ENCODE data around the gene ALKBH2.
"Not testable (repeated sequence)": the region's sequence is repeated elsewhere in the genome, so short reads cannot be mapped to it uniquely, and the experiment has no call there.

The ALKBH2 gene

GRCh38 chr12:109069307-109070271 lies 23.7 kb downstream of the ALKBH2 start:
- no peak for DNase-seq (ENCODE audit: low spot score)

GRCh38 chr12:109065853-109066193 lies 27.4 kb downstream of the ALKBH2 start:
- no peak for DNase-seq (ENCODE audit: low spot score)

DNA sequence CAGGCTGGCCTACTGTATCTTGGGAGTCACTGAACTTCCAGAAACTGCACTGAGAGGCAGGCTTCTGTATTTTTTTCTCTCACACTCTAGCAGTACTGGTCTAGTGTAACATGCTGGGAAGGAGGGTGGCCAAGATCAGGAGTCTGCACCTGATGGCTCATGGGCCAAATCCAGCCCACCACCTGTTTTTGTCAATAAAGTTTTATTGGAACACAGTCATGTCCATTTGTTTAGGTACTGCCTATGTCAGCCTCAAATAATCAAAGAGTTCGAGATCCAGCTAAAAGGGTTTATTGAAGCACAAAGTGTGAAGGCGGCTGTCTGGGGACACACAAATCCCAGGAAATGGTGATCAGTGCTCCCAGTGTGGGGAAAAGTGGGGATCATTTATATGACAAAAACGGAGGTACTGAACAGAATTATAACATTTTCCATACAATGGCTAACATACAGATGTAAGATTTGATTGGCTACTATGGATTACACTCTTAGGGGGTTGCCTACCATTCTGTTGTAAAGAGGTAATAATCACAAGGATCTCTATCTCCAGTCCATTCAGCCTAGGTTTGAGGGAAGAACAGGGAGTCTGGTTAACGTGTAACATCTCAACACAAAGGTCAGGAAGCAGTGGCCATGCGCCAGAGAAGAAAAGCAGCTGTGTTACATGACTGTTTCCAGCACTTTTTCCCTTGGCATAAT lies 28.0 kb downstream of the ALKBH2 start:
- DNase-seq (ENCODE audit: low spot score), result no peak

- no peak for DNase-seq (ENCODE audit: low spot score)
Observed at GRCh38 chr12:109064143-109064542, 29.1 kb downstream of the ALKBH2 start.

DNA sequence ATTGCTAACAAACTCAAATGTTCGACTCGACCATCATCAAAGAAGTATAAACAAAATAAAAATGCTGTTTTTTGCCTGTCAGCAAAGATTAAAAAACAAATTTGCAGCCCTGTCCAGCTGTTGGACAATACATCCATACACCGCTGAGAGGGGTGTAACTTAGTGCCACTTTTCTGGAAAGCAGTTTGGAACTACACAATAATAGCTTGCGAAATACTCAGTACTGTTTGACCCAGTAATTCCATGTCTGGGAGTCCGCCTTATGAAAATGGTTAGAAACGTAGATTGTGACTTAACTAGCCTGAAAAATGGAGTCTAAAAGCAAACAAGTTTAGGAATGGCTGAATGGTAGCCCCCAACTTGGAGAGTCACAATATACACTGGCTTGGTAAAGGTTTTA lies 34.5 kb downstream of the ALKBH2 start:
- no peak for DNase-seq (ENCODE audit: low spot score)

DNA sequence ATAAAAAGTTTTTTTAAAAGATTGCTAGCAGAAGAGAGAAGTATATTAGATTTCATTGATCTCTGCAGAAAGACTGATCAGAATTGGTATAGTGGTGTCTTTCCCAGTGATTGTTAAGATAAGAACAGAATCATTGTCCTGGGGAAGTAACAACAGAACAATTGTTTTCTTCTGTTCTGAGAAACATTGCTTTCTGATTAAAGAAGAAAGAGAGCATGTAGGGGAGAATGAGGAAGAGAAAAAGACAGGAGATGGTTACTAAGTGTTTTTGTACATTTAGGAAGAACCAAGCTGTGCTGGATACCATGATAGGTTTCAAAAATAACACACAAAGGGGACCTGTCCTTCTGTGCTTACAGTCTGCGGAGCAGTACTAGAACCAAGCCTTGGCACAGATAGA lies 35.9 kb downstream of the ALKBH2 start:
- DNase-seq (ENCODE audit: low spot score), result no peak

DNA sequence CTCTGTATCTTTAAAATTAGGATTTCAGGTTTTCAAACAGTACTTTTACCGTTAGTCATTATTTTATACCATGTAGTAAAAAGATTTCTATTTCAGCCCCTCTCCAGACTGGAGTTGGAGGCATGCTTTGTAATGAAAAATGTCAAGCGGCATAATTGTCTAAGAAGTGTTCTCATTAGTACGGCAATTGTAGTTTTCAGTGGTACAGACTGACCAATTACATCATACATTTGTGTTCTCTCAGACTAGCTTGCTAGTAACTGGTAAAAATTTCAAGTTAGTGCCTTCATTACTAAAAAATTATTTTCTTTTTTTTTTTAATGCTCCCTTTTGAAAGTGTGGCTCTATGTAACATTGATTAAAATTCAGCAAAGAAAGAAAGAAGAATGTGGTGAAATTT lies 36.4 kb downstream of the ALKBH2 start:
- no peak for DNase-seq (ENCODE audit: low spot score)

DNA sequence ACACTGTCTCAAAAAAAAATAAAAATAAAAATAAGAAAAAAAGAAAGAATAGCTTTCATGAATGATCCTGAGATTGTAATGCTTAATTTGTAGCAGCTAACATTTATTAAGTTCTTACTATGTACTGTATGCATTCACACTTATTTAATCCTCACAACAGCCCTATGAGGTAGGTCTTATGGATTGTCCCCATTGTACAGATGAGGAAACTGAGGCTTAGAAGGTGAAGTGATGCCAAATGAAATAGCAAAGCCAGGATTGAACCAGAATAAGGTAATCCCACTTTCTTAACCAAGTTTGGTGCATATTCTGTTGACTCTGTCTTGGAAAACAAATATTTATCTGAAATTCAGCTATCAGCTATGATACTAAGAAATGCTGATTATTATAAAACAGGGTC lies 38.8 kb downstream of the ALKBH2 start:
- no peak for DNase-seq (ENCODE audit: low spot score)

DNA sequence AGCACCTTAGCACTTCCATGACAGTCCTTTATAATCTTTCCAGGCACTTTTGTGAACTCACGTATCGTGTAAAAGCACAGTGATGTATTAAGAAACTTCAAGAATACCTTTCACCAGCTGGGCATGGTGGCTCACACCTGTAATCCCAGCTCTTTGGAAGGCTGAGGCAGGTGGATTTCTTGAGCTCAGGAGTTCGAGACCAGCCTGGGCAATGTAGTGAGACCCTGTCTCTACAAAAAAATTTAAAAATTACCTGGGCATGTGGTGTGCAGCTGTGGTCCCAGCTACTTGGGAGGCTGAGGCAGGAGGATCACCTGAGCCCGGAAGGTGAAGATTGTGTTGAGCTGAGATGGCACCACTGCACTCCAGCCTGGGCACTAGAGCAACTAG lies 39.2 kb downstream of the ALKBH2 start:
- not testable (repeated sequence) for DNase-seq (ENCODE audit: low spot score)

DNA sequence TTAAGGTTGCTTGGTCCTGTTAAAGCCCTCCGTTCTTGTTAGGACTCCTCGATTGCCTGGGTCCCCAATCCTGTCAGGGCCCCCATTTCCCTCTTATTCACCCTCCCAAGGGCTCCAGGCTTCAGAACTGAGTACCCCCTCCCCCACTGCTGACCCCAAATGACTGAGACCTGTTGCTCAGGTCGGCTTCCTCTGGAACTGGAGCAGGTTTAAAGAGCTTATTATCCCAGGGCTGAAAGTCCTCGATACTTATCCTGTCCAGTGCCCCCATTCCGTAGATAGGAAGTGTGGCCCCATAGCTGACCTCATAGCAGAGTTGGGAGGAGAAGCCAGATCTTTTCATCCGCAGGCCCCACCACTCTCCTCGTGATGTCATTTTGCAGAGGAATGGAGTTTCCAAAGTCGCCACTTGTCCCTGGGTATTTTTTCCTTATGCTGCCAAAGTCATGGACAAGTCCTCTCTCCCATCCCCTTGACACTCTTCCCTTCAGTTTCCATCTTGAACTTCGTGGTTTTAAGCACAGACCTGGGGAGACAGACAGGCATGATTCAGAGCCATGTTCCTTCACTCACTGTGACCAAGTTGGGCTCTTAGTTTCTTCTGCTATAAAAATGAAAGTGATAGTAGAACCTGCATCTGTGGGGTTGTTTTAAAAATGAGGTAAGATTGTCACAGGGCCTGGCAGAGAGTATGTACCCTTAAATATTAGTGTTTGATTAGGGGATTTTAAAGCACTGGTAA lies 39.7 kb downstream of the ALKBH2 start:
- no peak for DNase-seq (ENCODE audit: low spot score)

GRCh38 chr12:109052414-109053323 lies 40.6 kb downstream of the ALKBH2 start, which contains the start of gene USP30:
Gene USP30 (plus strand): TSS chr12:109052576. CDS start chr12:109052679, 103 bp downstream.
- DNase-seq (ENCODE audit: low spot score), result peak; percentile 98

DNA sequence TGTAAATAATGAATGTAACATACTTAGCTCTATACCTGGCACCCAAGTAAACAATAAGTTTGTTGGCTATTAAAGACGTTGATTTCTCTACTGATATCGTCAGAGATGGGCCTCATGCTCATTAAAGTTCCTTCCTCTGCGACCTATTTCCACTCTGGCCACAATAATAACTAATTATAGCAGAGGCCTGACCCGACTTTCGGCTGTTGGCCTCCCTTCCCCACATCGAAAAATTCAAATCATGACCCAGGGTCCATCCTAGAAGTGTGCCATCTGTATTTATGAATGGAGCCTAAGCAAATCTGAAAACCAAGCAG lies 41.2 kb downstream of the ALKBH2 start:
- no peak for DNase-seq (ENCODE audit: low spot score)

- not testable (repeated sequence) for DNase-seq (ENCODE audit: low spot score)
Observed at GRCh38 chr12:109049794-109050193, 43.5 kb downstream of the ALKBH2 start.

DNA sequence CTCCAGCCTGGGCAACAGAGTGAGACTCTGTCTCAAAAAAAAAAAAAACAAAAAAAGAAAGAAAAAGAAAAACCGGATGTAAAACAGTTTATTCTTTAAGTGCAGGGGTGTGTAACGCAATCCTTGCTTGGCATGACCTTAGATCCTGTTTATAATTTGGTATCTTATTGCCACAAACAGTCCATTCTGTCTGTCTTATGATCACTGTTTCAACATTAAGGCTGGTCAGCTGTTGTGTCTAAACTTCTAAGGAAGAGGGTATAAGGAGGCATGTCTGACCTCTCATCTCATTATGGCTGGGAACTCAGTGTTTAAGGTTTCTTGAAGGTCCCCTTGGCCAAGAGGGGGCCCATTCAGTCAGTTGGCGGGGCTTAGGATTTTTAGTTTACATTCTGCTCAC lies 44.6 kb downstream of the ALKBH2 start:
- DNase-seq (ENCODE audit: low spot score), result not testable (repeated sequence)

DNA sequence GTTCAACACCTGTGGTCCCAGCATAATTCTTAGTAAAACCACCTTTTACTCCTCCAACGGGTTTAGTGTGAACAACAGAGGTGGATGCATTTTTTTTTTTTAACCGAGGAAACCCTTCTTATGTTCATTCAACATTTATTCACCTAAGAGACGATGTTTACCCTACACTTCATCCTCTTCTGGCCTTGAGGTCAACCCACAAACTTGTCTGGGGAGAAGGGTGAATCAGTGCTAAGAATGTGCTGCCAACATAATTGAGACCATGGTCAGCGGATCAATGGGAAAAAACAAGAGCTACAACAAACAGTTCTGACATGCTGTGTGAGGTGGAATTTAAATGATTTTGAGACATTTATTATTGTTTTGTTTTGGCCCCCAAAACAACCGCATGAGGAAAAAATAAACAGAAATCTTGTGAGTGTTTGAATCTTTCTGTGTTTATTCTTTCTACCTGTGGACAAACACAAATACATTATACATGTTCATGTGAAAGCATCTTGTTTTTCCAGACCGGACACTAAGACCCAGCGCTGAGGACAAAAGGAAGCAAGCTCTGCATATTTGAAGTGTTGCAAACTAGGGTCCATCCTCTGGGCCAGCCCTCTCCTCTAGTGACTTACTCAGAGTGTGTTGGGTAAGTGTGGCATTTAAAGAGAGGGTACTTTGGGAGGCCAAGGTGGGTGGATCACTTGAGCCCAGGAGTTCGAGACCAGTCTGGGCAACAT lies 46.0 kb downstream of the ALKBH2 start:
- DNase-seq (ENCODE audit: low spot score), result no peak

DNA sequence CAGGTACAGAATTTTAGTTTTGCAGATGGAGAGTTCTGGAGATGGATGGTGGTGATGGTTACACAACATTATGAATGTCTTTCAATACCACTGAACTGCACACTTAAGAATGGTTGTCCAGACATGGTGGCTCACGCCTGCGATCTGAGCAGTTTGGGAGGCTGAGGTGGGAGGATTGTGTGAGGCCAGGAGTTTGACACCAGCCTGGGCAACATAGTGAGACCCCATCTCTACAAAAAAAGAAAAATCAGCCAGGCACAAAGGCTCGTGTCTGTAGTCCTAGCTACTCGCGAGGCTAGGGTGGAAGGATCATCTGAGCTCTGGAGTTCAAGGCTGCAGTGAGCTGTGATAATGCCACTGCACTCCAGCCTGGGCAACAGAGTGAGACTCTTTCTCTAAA lies 49.0 kb downstream of the ALKBH2 start:
- no peak for DNase-seq (ENCODE audit: low spot score)
